Ascending aorta (tissue), 2 donors: ENCODE measurements around the gene CACNA2D2. TPM values are rescaled to one million over a fixed set of nuclear protein-coding genes. Genes with fewer than 3 reads are reported as not detected.

Experiments used
- DNase-seq, 2 donors: peaks; one replicate each; pipeline ENCODE4 v3.0.0-alpha.2; 2019; ENCODE audit warnings: low spot score in 2 of 2
- H3K27ac ChIP-seq, 2 donors: fragments of 200-600 bp; sonication (generic); one replicate each; pipeline ENCODE4 v1.5.1; 2016 to 2017; ENCODE audit warnings: mild to moderate bottlenecking in 1 of 2
- H3K27me3 ChIP-seq: fragments of 200-600 bp; sonication (generic); one replicate; pipeline ENCODE4 v1.5.1; 2017
- H3K36me3 ChIP-seq, 2 donors: fragments of 200-600 bp; sonication (generic); one replicate each; pipeline ENCODE4 v1.5.1; 2016
- H3K4me1 ChIP-seq, 2 donors: fragments of 200-600 bp; sonication (generic); one replicate each; pipeline ENCODE4 v1.5.1; 2016 to 2017; ENCODE audit warnings: mild to moderate bottlenecking in 1 of 2
- H3K4me3 ChIP-seq, 2 donors: fragments of 200-600 bp; sonication (generic); one replicate each; pipeline ENCODE4 v1.5.1; 2016 to 2017; ENCODE audit warnings: mild to moderate bottlenecking in 1 of 2
- H3K9me3 ChIP-seq, 2 donors: fragments of 200-600 bp; sonication (generic); one replicate each; pipeline ENCODE4 v1.5.1; 2016
- CTCF ChIP-seq, 3 experiments: fragments of 200-600 bp in 2 of 3; fragments of 450-650 bp in 1 of 3; sonication (generic) in 2 of 3; IDR thresholded peaks; one replicate each; pipeline ENCODE4 v1.5.1; 2016 to 2019; ENCODE audit warnings: antibody characterized with exemption in 3 of 3, mild to moderate bottlenecking in 1 of 3, moderate library complexity in 1 of 3
- intact Hi-C: fragments of 100-400 bp; cut with DNase I; formaldehyde crosslinking; loops from one replicate; pipeline ENCODE4 v1.15.1; 2023
- total RNA-seq: library from RNA; depleted of rRNA; stranded (reverse); fragments of >200 nt; gene quantifications from one replicate; pipeline ENCODE4 v1.1.0, GENCODE V29; 2016

Gene CACNA2D2
- total RNA-seq, 1 donor from 2014 or later: 0.85 TPM

- H3K36me3 ChIP-seq: no peaks in the 10 kb centered on the region
- no peaks in the 10 kb centered on the region for H3K27me3 ChIP-seq
- no peak overlapping the region for H3K4me3 ChIP-seq
- no peak overlapping the region for H3K27ac ChIP-seq
- DNase-seq: no peak
- TF ChIP-seq CTCF (IDR thresholded peaks at IDR 0.05): no peak
- no peaks in the 10 kb centered on the region for H3K9me3 ChIP-seq
- intact Hi-C loops: no loop called here
- H3K4me1 ChIP-seq: no peaks in the 10 kb centered on the region
Measured at GRCh38 chr3:50418850-50419249, 84.6 kb downstream of the CACNA2D2 start.

GRCh38 chr3:50417637-50418033 lies 85.8 kb downstream of the CACNA2D2 start:
- H3K36me3 ChIP-seq: no peaks in the 10 kb centered on the region
- H3K4me3 ChIP-seq: no peak overlapping the region
- H3K27ac ChIP-seq: no peak overlapping the region
- no peaks in the 10 kb centered on the region for H3K9me3 ChIP-seq
- H3K27me3 ChIP-seq: no peaks in the 10 kb centered on the region
- DNase-seq: no peak
- TF ChIP-seq CTCF (IDR thresholded peaks at IDR 0.05): no peak
- intact Hi-C loops: no loop called here
- no peaks in the 10 kb centered on the region for H3K4me1 ChIP-seq

GRCh38 chr3:50416736-50417636 lies 86.4 kb downstream of the CACNA2D2 start:
- Histone ChIP-seq H3K36me3 (no peaks in the 10 kb centered on the region), H3K27ac (no peak overlapping the region), H3K4me3 (no peak overlapping the region), H3K9me3 (no peaks in the 10 kb centered on the region), H3K4me1 (no peaks in the 10 kb centered on the region), H3K27me3 (no peaks in the 10 kb centered on the region)
- intact Hi-C loops: no loop called here
- DNase-seq: no peak
- no peak for TF ChIP-seq CTCF (IDR thresholded peaks at IDR 0.05)

- no peaks in the 10 kb centered on the region for H3K27me3 ChIP-seq
- no peak for TF ChIP-seq CTCF (IDR thresholded peaks at IDR 0.05)
- no peak overlapping the region for H3K4me3 ChIP-seq
- no peaks in the 10 kb centered on the region for H3K36me3 ChIP-seq
- DNase-seq: no peak
- no peak overlapping the region for H3K27ac ChIP-seq
- no peaks in the 10 kb centered on the region for H3K9me3 ChIP-seq
- H3K4me1 ChIP-seq: no peaks in the 10 kb centered on the region
- intact Hi-C loops: no loop called here
Measured at GRCh38 chr3:50415816-50416215, 87.6 kb downstream of the CACNA2D2 start.

- H3K36me3 ChIP-seq: no peaks in the 10 kb centered on the region
- TF ChIP-seq CTCF (IDR thresholded peaks at IDR 0.05): no peak
- no peaks in the 10 kb centered on the region for H3K27me3 ChIP-seq
- intact Hi-C loops: no loop called here
- H3K4me3 ChIP-seq: no peak overlapping the region
- DNase-seq: no peak
- no peaks in the 10 kb centered on the region for H3K9me3 ChIP-seq
- H3K4me1 ChIP-seq: no peaks in the 10 kb centered on the region
- H3K27ac ChIP-seq: no peak overlapping the region
Measured at GRCh38 chr3:50415061-50415460, 88.4 kb downstream of the CACNA2D2 start.
